ENCODE results near the gene EPB41L4B. TPM values are rescaled to one million over a fixed set of nuclear protein-coding genes. Genes with fewer than 3 reads are reported as not detected.

Gene EPB41L4B
- total and polyA plus RNA-seq, 2 of the 13 experiments (the other 11 are each of a cell fraction or from before 2014, with no cell fraction given) = 17.6 to 22.1 TPM

DNA sequence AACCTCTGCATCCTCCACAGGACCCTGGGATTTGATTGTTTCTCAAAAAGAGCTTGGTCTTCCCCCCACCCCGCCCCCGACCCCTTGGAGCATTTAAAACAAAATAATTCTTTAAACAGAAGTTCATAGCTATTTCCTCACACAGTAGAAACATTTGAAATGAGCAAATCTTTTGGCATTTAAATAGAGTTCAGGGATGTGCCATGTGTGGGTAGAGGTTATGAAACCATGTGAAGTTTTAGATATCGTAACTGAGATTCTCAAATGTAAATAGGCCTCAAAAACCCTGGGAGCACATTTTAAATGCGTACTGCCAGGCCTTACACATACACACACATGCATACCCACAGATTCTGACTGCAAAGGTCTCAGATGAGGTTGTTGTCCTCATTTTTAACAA is 66.5 kb downstream of the EPB41L4B start:
- TF ChIP-seq ZFAT (CRISPR knock-in tag; conservative IDR thresholded peaks at IDR 0.05) (no peak), ZNF652 (CRISPR knock-in tag; IDR thresholded peaks at IDR 0.05; ENCODE audit: borderline replicate concordance, low read depth) (no peak), ZSCAN12 (CRISPR knock-in tag; IDR thresholded peaks at IDR 0.05) (no peak), MTF1 (CRISPR knock-in tag; IDR thresholded peaks at IDR 0.05) (no peak)
- TF ChIP-seq, protein P1, sequence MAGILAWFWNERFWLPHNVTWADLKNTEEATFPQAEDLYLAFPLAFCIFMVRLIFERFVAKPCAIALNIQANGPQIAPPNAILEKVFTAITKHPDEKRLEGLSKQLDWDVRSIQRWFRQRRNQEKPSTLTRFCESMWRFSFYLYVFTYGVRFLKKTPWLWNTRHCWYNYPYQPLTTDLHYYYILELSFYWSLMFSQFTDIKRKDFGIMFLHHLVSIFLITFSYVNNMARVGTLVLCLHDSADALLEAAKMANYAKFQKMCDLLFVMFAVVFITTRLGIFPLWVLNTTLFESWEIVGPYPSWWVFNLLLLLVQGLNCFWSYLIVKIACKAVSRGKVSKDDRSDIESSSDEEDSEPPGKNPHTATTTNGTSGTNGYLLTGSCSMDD (CRISPR knock-in tag; IDR thresholded peaks at IDR 0.05) = no peak
- peaks cover 47% of the 10 kb centered on the region for H3K4me1 ChIP-seq (ENCODE audit: insufficient read depth, low read length)
- CTCF ChIA-PET (ENCODE audit: low intra/inter-chr PET ratio, low total read pairs) = no interaction called here
- intact Hi-C loops (cut with micrococcal nuclease; ENCODE audit: unreplicated experiment) (no loop called here), in situ Hi-C loops (cut with HindIII; ENCODE audit: extremely low pct_ligation_motif_present, low pct_unique_long_range_greater_than_20kb) (no loop called here)
- no peaks in the 10 kb centered on the region for H4K20me1 ChIP-seq (ENCODE audit: insufficient read depth, low read length)
- ATAC-seq (no peak), DNase-seq (ENCODE audit: low spot score) (no peak), FAIRE-seq (no peak)
- no peak overlapping the region for H3K9ac ChIP-seq (ENCODE audit: insufficient read depth, low read depth, low read length)
- 95% methylated on average over 4 of the region's 4 CpGs for WGBS (ENCODE audit: low lambda C conversion rate)
- H3K9me3 ChIP-seq (ENCODE audit: low read length) = no peaks in the 10 kb centered on the region
- no peak overlapping the region for H3K4me3 ChIP-seq (replicated peaks in 1 of 3; ENCODE audit: insufficient read depth in 1 of 3, low read depth in 2 of 3, low read length in 3 of 3)
- POLR2A ChIA-PET = no interaction called here
- H3K27ac ChIP-seq (ENCODE audit: extremely low read length, insufficient read depth, low read length) = no peak overlapping the region
- BruUV-seq (replicated peaks) = no TSS peak
- H3K79me2 ChIP-seq (ENCODE audit: insufficient read depth, low read length) = no peaks in the 10 kb centered on the region
- H2AFZ ChIP-seq (ENCODE audit: low read length) = no peak overlapping the region
- no peaks in the 10 kb centered on the region for H3K27me3 ChIP-seq (ENCODE audit: control insufficient read depth in 1 of 2, insufficient read depth in 2 of 2, low read length in 2 of 2)
- no peak overlapping the region for H3K4me2 ChIP-seq (ENCODE audit: low read depth, low read length)
- peaks cover 1 to 24% of the 10 kb centered on the region in 2 experiments for H3K36me3 ChIP-seq (replicated peaks in 1 of 2; ENCODE audit: control insufficient read depth in 1 of 2, insufficient read depth in 2 of 2, low read length in 2 of 2)

DNA sequence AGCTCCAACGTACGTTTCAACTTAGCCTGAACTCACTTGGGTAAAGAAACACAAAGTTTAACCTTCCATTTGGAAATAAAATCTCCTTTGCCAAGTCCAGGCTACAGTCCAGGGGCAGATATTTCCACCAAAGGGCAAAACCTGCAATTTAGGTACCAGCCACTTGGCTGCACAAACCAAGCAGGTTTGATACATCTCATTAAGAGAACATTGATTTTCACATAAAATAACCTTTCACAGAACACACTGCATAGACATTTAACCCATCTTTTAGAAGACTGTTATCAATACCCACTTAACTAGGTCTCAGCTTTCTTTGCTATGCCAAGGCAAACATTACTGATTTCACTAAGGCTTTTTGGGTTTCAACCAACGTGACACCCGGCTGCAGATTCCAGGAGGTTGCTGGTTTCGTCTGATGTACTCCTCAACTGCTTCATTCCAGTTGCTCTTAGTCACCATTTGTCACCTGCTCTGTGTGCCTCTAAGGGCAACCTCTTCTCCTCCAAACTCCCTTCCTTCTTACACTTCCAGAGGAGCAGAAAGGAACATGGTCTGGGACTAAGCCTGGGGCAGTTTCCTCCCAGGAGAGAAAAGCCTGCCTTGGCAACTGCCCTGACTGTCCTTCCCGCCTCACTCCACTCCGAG is 67.1 kb downstream of the EPB41L4B start:
- Histone ChIP-seq H3K4me3 (replicated peaks in 1 of 3; ENCODE audit: insufficient read depth in 1 of 3, low read depth in 2 of 3, low read length in 3 of 3) (no peak overlapping the region), H3K4me1 (ENCODE audit: insufficient read depth, low read length) (peaks cover 51% of the 10 kb centered on the region), H4K20me1 (ENCODE audit: insufficient read depth, low read length) (no peaks in the 10 kb centered on the region), H3K9me3 (ENCODE audit: low read length) (no peaks in the 10 kb centered on the region), H3K27me3 (ENCODE audit: control insufficient read depth in 1 of 2, insufficient read depth in 2 of 2, low read length in 2 of 2) (no peaks in the 10 kb centered on the region), H3K4me2 (ENCODE audit: low read depth, low read length) (no peak overlapping the region), H2AFZ (ENCODE audit: low read length) (no peak overlapping the region), H3K27ac (ENCODE audit: extremely low read length, insufficient read depth, low read length) (no peak overlapping the region), H3K36me3 (replicated peaks in 1 of 2; ENCODE audit: control insufficient read depth in 1 of 2, insufficient read depth in 2 of 2, low read length in 2 of 2) (peaks cover 1 to 24% of the 10 kb centered on the region in 2 experiments), H3K79me2 (ENCODE audit: insufficient read depth, low read length) (no peaks in the 10 kb centered on the region), H3K9ac (ENCODE audit: insufficient read depth, low read depth, low read length) (no peak overlapping the region)
- ChIA-PET POLR2A (no interaction called here), CTCF (ENCODE audit: low intra/inter-chr PET ratio, low total read pairs) (no interaction called here)
- in situ Hi-C loops (cut with HindIII; ENCODE audit: extremely low pct_ligation_motif_present, low pct_unique_long_range_greater_than_20kb) (no loop called here), intact Hi-C loops (cut with micrococcal nuclease; ENCODE audit: unreplicated experiment) (no loop called here)
- 88% methylated on average over 7 of the region's 7 CpGs for WGBS (ENCODE audit: low lambda C conversion rate)
- no peak for DNase-seq (ENCODE audit: low spot score)
- no peak for FAIRE-seq
- BruUV-seq (replicated peaks) = no TSS peak
- ATAC-seq = no peak
- TF ChIP-seq ZNF329 (CRISPR knock-in tag; IDR thresholded peaks at IDR 0.05; ENCODE audit: low read depth) (no peak), ZNF703 (CRISPR knock-in tag; IDR thresholded peaks at IDR 0.05; ENCODE audit: borderline replicate concordance) (no peak), CENPX (CRISPR knock-in tag; IDR thresholded peaks at IDR 0.05) (no peak), NFYB (CRISPR knock-in tag; IDR thresholded peaks at IDR 0.05) (no peak), TAF1 (CRISPR knock-in tag; IDR thresholded peaks at IDR 0.05) (no peak)
- TF ChIP-seq, protein P2, sequence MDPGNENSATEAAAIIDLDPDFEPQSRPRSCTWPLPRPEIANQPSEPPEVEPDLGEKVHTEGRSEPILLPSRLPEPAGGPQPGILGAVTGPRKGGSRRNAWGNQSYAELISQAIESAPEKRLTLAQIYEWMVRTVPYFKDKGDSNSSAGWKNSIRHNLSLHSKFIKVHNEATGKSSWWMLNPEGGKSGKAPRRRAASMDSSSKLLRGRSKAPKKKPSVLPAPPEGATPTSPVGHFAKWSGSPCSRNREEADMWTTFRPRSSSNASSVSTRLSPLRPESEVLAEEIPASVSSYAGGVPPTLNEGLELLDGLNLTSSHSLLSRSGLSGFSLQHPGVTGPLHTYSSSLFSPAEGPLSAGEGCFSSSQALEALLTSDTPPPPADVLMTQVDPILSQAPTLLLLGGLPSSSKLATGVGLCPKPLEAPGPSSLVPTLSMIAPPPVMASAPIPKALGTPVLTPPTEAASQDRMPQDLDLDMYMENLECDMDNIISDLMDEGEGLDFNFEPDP (CRISPR knock-in tag; conservative IDR thresholded peaks at IDR 0.05) = no peak
- TF ChIP-seq, protein P3, sequence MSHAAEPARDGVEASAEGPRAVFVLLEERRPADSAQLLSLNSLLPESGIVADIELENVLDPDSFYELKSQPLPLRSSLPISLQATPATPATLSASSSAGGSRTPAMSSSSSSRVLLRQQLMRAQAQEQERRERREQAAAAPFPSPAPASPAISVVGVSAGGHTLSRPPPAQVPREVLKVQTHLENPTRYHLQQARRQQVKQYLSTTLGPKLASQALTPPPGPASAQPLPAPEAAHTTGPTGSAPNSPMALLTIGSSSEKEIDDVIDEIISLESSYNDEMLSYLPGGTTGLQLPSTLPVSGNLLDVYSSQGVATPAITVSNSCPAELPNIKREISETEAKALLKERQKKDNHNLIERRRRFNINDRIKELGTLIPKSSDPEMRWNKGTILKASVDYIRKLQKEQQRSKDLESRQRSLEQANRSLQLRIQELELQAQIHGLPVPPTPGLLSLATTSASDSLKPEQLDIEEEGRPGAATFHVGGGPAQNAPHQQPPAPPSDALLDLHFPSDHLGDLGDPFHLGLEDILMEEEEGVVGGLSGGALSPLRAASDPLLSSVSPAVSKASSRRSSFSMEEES (CRISPR knock-in tag; IDR thresholded peaks at IDR 0.05) = no peak

All from HepG2 (cell line).